Measurements from ENCODE around the gene NR0B1.

DNA sequence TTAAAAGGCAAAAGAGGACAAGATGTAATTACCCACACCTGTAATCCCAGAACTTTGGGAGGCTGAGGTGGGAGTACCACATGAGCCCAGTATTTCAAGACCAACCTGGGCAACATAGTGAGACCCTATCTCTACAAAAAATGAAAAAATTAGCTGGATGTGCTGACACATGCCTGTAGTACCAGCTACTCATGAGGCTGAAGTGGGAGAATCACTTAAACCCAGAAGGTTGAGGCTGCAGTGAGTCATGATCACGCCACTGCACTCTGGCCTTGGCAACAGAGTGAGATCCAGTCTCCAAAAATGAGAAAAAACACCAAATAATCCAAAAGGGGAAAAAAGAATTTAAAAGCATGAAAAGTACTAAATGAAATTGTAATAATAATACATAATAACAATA is 30.8 kb downstream of the NR0B1 start:
- TF ChIP-seq FOXP2 (optimal IDR thresholded peaks at IDR 0.05; ENCODE audit: control extremely low read depth, extremely low read length, insufficient read depth) (no peak), POLR2AphosphoS5 (IDR thresholded peaks at IDR 0.05; ENCODE audit: borderline replicate concordance, low read depth, low read length) (no peak)
